GM18508 (cell line): ENCODE results near the gene MS4A15.
"Not testable (repeated sequence)": the region's sequence is repeated elsewhere in the genome, so short reads cannot be mapped to it uniquely, and the experiment has no call there.

ENCODE experiments used
- ATAC-seq: cut with Tn5 transposase; IDR thresholded peaks from one replicate; pipeline ENCODE4 v1.9.1; 2021; ENCODE audit warnings: moderate number of reproducible peaks; ENCODE audit not compliant: insufficient read depth, unreplicated experiment

MS4A15 gene

GRCh38 chr11:60797846-60798630, 41.4 kb downstream of the MS4A15 start:
- no peak for ATAC-seq

DNA sequence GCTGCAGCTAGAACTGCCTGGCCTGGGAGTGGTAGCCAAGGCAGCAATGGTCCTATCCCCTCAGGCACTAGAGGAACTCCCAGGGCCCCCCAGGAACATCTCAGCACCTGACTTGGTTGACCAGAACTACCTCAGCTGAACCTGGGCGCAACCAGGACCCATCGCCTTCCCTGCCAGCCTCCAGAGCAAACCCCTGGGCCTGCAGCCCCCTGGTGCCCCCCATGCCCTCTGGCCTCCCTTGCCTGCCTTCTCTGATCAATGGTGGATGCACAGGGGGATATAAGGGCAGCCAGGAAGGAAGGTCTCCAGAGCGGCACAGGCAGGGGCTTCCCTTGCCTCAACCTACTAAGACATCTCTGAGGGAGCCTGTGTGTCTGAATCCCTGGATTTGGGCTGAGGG, 42.0 kb downstream of the MS4A15 start:
- ATAC-seq: no peak

DNA sequence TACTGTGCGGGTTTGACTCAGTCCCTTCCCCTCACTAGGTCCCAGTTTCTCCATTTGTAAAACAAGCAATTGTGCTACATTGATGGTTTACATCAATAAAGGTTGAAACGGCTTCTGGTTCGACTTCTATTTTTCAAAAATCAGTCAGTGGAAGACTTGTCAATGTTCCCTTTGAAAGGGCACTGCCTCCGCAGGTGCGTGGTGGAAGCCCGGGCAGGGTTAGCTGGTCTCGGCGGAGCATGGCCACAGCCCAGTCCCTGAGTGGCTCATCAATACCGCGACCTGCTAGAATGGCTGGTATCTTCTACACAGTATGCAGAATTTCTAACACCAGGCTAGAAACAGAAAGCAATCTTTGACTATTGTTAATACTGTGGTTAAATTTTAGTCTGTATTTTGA, 44.5 kb downstream of the MS4A15 start:
- ATAC-seq: no peak

DNA sequence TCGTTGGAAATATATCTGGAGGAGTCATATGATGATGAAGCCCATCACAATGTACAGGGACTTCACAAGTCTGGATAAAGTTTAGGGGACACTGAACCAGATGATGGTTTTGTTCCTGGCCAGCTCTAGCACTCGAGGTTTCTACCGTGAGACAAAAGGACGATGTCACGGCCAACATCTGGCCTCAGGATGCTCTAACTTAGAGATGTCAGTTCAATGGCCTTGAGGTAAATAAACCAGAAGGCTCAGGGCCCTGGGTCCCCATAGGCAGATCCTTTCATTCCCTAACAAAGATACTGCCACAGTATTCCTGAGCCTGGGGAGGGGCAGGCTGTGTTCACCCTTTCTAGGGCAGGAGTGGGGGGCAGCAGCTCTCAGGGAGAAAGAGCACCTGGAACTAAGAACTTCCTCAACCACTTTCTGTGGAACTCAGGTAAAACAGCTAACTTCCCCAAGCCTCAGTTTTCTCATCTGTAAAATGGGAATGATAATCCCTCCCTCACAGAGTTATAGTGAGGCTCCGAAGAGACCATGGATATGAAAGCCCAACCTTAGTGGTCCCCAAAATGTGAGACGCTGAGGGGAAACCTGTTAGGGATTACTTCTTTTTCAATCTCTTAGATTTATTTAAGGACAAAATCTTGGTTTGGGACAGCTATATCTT, 46.7 kb downstream of the MS4A15 start:
- ATAC-seq: no peak

DNA sequence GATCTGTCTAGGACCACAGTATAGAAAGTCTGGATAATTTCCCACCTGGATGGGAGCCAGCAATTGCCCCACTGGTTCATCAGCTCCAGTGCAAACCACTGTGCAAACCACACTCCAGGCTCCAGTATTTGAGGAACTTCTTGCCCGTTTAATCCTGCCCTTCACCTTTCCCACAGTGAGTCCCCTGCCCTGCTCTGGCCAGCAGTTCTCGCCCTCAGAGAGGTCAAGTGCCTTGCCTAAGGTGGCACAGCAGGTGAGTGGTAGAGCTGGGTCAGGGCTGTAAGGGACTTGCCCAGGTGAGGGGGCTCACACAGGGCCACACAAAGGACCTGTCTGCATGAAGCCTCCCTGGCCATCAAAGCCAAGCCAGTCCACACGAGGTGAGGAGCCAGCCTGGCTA, 52.6 kb downstream of the MS4A15 start:
- ATAC-seq: no peak

GRCh38 chr11:60809691-60810090, 53.0 kb downstream of the MS4A15 start:
- no peak for ATAC-seq

- ATAC-seq: no peak
These were observed 53.5 kb downstream of the MS4A15 start for GRCh38 chr11:60810151-60810550.

DNA sequence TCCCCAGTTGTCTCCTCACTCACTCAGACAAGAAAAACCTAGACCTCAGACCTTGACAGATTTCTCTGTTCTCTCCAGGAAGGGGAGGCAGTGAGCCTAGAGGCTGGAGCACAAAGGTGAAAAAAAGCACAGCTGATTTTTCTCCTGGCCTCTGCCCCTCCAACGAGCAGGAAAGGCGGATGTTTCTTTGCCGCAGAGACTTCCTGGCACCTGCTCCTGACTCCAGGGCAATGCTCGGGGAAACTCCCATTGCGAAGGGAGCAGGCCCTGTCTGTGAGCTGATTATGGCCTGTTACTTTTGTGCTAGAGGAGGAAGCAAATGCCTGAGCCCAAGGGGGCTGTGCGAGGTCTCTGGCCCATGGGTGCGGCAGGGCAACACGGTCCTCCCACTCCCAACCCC, 53.9 kb downstream of the MS4A15 start:
- no peak for ATAC-seq

DNA sequence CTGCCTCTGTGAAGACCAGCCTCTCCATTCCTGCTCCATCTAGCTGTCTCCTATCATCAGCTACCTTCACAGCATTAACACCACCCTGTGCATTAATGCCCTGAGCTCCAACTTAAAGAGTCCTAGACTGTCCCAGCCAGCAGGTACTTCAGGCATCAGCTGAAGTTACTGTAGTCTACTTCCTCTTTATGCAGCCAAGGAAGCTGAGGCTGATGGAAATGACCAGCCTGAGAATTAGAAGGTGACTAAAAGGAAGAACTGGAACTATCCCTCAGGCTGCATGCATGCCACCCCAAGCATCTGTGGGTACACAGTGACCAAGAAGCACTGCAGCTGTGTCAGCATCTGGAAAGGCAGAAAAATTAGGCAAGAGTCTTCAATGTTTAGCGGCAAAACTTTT, 56.7 kb downstream of the MS4A15 start:
- no peak for ATAC-seq

DNA sequence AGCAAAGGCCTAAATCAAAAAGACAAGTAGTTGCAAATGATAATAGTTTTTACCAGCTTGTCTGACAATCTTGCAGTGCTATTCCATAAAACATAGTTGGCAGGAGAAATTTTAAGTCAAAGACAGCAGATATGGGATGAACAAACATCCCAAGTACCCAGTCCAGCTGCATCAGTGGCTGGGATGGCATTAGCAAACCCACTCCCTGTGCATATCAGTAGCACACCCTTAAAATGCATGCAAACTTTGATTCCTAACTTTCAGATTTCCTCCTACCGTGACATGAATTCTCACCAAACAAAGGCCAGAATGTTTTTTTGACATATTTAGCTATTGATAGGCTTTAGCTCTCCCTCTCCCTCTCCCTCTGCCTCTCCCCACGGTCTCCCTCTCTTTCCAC, 57.4 kb downstream of the MS4A15 start:
- no peak for ATAC-seq

GRCh38 chr11:60816590-60817157, 60.0 kb downstream of the MS4A15 start:
- ATAC-seq: no peak

- no peak for ATAC-seq
These were observed 61.4 kb downstream of the MS4A15 start for GRCh38 chr11:60818057-60818456.

- ATAC-seq: no peak
These were observed 65.3 kb downstream of the MS4A15 start for GRCh38 chr11:60821827-60822599.

DNA sequence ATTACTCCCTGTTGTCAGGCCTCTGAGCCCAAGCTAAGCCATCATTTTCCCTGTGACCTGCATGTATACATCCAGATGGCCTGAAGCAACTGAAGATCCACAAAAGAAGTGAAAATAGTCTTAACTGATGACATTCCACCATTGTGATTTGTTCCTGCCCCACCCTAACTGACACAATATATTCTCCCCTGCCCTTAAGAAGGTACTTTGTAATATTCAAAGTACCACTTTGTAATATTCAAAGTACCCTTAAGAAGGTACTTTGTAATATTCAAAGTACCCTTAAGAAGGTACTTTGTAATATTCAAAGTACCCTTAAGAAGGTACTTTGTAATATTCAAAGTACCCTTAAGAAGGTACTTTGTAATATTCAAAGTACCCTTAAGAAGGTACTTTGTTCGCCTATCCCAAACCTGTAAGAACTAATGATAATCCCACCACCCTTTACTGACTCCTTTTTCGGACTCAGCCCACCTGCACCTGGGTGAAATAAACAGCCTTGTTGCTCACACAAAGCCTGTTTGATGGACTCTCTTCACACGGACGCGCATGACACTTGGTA, 67.2 kb downstream of the MS4A15 start:
- ATAC-seq: not testable (repeated sequence)

GRCh38 chr11:60825118-60825517, 68.5 kb downstream of the MS4A15 start:
- ATAC-seq: no peak

- no peak for ATAC-seq
These were observed 69.1 kb downstream of the MS4A15 start for GRCh38 chr11:60825790-60826189.
